ENCODE results near the gene P2RX5.

The P2RX5 gene

DNA sequence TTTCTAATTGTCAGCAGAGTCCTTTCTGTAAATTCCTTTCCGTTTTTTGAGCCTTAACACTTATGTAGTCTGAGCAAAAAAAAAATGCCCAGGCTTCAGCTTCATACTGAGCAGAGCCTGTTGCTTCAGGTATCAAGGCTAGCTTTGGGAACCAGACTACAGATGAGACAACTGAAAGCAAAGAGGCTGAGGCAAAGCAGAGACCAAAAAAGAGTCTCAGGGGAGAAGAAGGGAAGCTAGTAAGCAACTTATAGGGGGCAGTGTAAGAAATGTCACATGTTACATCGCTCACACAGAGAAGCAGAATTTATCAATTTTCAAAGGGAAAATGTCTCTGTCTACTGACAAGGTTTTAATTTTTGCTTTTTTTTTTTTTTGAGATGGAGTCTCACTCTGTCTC, 31.1 kb upstream of the P2RX5 start:
- TF ChIP-seq NFIC (IDR thresholded peaks at IDR 0.05): no peak
- TF ChIP-seq CEBPB (IDR thresholded peaks at IDR 0.05): no peak
- TF ChIP-seq FOXM1 (IDR thresholded peaks at IDR 0.05; ENCODE audit: borderline replicate concordance, low read depth): no peak
- TF ChIP-seq ZBTB7A (IDR thresholded peaks at IDR 0.05; ENCODE audit: low read depth): no peak
- TF ChIP-seq, protein P1, sequence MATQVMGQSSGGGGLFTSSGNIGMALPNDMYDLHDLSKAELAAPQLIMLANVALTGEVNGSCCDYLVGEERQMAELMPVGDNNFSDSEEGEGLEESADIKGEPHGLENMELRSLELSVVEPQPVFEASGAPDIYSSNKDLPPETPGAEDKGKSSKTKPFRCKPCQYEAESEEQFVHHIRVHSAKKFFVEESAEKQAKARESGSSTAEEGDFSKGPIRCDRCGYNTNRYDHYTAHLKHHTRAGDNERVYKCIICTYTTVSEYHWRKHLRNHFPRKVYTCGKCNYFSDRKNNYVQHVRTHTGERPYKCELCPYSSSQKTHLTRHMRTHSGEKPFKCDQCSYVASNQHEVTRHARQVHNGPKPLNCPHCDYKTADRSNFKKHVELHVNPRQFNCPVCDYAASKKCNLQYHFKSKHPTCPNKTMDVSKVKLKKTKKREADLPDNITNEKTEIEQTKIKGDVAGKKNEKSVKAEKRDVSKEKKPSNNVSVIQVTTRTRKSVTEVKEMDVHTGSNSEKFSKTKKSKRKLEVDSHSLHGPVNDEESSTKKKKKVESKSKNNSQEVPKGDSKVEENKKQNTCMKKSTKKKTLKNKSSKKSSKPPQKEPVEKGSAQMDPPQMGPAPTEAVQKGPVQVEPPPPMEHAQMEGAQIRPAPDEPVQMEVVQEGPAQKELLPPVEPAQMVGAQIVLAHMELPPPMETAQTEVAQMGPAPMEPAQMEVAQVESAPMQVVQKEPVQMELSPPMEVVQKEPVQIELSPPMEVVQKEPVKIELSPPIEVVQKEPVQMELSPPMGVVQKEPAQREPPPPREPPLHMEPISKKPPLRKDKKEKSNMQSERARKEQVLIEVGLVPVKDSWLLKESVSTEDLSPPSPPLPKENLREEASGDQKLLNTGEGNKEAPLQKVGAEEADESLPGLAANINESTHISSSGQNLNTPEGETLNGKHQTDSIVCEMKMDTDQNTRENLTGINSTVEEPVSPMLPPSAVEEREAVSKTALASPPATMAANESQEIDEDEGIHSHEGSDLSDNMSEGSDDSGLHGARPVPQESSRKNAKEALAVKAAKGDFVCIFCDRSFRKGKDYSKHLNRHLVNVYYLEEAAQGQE (IDR thresholded peaks at IDR 0.05; ENCODE audit: low read depth): no peak
- no peak for TF ChIP-seq YY1 (IDR thresholded peaks at IDR 0.05; ENCODE audit: low read depth)
- TF ChIP-seq RAD21 (IDR thresholded peaks at IDR 0.05; ENCODE audit: low read depth): no peak

DNA sequence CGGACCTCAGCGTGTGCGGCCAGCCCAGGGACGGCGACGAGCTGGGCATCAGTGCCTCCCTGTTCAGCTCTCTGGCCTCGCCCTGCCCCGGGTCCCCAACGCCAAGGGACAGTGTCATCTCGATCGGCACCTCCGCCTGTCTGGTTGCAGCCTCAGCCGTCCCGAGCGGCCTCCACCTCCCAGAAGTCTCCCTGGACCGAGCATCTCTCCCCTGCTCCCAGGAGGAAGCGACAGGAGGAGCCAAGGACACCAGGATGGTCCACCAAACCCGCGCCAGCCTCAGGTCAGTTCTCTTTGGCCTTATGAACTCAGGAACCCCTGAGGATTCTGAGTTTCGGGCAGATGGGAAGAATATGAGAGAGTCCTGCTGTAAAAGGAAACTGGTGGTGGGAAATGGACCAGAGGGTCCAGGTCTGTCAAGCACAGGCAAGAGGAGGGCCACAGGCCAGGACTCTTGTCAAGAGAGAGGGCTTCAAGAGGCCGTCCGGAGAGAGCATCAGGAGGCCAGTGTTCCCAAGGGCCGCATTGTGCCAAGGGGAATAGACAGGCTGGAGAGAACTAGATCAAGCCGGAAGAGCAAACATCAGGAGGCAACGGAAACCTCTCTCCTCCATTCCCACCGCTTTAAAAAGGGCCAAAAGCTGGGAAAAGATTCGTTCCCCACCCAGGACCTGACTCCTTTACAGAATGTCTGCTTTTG, 28.6 kb upstream of the P2RX5 start:
- TF ChIP-seq CREB1 (IDR thresholded peaks at IDR 0.05; ENCODE audit: low read depth) (no peak), TEAD4 (IDR thresholded peaks at IDR 0.05) (no peak), ZBTB7A (IDR thresholded peaks at IDR 0.05; ENCODE audit: low read depth) (no peak)

DNA sequence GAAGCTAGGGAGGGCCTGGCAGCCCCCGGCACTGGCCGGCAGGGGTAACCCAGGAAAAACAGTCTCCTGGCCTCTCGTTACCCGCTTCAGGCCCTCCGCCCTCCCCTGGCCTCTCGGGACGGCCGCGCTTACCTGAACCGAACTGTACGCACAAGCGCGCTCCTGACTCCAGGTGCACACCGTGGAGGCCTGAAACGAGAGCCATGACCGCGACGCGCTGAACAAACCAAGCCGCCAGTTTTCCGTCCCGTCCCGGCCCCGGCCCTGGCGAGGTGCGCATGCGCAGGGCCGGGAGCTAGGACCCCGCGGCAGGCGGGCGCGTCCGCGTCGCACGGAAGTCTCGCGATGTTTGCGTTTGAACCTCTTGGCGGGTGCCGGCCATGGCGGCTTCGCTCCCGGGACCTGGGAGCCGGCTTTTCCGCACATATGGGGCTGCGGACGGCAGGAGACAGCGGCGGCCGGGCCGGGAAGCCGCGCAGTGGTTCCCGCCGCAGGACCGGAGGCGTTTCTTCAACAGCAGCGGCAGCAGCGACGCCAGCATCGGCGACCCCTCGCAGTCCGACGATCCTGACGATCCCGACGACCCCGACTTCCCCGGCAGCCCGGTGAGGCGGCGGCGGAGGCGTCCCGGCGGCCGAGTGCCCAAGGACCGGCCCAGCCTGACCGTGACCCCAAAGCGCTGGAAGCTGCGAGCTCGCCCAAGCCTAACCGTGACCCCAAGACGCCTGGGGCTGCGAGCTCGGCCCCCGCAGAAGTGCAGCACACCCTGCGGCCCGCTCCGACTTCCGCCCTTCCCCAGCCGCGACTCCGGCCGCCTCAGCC, 27.8 kb upstream of the P2RX5 start, which contains the start of gene HASPIN:
Gene HASPIN (plus strand): TSS at position 348 of the 822 bp plus-strand sequence. CDS start 33 bp downstream, at position 381.
- TF ChIP-seq TEAD4 (IDR thresholded peaks at IDR 0.05) (no peak), YY1 (IDR thresholded peaks at IDR 0.05; ENCODE audit: low read depth) (peak; percentile 92), TCF12 (IDR thresholded peaks at IDR 0.05; ENCODE audit: low read depth) (no peak; the same call in 1 of the 2 replicates), RAD21 (IDR thresholded peaks at IDR 0.05; ENCODE audit: low read depth) (no peak), ZBTB7A (IDR thresholded peaks at IDR 0.05; ENCODE audit: low read depth) (0 out of 2 replicates have a peak, but pooled peaks have one; percentile 56), EP300 (IDR thresholded peaks at IDR 0.05; ENCODE audit: borderline replicate concordance) (peak; percentile 36; the same call in 1 of the 2 replicates), FOXM1 (IDR thresholded peaks at IDR 0.05; ENCODE audit: borderline replicate concordance, low read depth) (peak; percentile 83), NFIC (IDR thresholded peaks at IDR 0.05) (0 out of 2 replicates have a peak, but pooled peaks have one; percentile 27), CEBPB (IDR thresholded peaks at IDR 0.05) (no peak), TAF1 (IDR thresholded peaks at IDR 0.05; ENCODE audit: low read depth) (peak; percentile 96), CREB1 (IDR thresholded peaks at IDR 0.05; ENCODE audit: low read depth) (0 out of 2 replicates have a peak, but pooled peaks have one; percentile 32), EGR1 (IDR thresholded peaks at IDR 0.05) (no peak; the same call in 1 of the 2 replicates)
- TF ChIP-seq, protein P1 (IDR thresholded peaks at IDR 0.05; ENCODE audit: low read depth): no peak
- TF ChIP-seq, protein P2, sequence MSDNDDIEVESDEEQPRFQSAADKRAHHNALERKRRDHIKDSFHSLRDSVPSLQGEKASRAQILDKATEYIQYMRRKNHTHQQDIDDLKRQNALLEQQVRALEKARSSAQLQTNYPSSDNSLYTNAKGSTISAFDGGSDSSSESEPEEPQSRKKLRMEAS (IDR thresholded peaks at IDR 0.05): peak; percentile 74
- TF ChIP-seq, protein P3, sequence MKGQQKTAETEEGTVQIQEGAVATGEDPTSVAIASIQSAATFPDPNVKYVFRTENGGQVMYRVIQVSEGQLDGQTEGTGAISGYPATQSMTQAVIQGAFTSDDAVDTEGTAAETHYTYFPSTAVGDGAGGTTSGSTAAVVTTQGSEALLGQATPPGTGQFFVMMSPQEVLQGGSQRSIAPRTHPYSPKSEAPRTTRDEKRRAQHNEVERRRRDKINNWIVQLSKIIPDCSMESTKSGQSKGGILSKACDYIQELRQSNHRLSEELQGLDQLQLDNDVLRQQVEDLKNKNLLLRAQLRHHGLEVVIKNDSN (IDR thresholded peaks at IDR 0.05): no peak

DNA sequence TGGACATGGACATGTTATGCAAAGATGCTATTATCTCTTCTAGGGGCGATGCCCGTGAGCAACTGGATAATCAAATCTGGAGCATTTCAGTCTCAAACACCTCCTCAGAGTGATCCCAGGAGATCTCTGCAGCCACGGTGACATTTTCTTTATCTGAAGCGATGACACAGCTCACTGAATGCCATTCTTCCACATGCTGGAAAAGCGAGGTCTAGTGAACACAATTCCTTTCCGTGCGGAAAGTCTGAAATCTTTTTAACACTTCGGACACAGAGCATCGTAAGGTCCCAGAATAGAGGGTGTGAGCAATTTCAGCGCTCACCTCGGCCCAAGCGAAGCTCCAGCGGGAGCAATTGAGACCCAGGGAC, 27.2 kb upstream of the P2RX5 start:
- TF ChIP-seq, protein P3 (IDR thresholded peaks at IDR 0.05): no peak
- no peak for TF ChIP-seq RAD21 (IDR thresholded peaks at IDR 0.05; ENCODE audit: low read depth)
- no peak for TF ChIP-seq EGR1 (IDR thresholded peaks at IDR 0.05)
- TF ChIP-seq ZBTB7A (IDR thresholded peaks at IDR 0.05; ENCODE audit: low read depth): no peak
- TF ChIP-seq FOXM1 (IDR thresholded peaks at IDR 0.05; ENCODE audit: borderline replicate concordance, low read depth): no peak

DNA sequence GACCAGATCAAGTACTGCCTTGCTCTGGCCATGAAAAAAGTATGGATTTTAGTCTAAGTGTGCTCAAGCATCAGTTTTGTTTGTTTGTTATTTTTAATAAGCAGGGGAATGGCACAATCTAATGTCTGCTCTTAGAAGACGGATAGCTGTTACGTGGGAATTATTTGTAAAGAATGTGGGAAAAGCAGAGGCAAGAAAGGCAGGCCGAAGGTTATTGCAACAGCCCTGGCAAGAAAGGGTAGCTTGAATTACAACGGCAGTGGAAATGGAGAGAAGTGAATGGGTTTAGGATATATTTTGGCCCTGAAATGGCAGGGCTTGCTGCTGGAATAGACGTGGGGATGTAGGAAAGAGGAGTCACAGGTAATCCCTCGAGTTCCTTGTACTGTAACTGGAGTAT, 26.8 kb upstream of the P2RX5 start:
- TF ChIP-seq, protein P1 (IDR thresholded peaks at IDR 0.05; ENCODE audit: low read depth): no peak
- TF ChIP-seq CREB1 (IDR thresholded peaks at IDR 0.05; ENCODE audit: low read depth) (no peak), EP300 (IDR thresholded peaks at IDR 0.05; ENCODE audit: borderline replicate concordance) (no peak), TCF12 (IDR thresholded peaks at IDR 0.05; ENCODE audit: low read depth) (no peak), FOXM1 (IDR thresholded peaks at IDR 0.05; ENCODE audit: borderline replicate concordance, low read depth) (no peak), RAD21 (IDR thresholded peaks at IDR 0.05; ENCODE audit: low read depth) (no peak), NFIC (IDR thresholded peaks at IDR 0.05) (no peak), EGR1 (IDR thresholded peaks at IDR 0.05) (no peak)
- TF ChIP-seq, protein P2 (IDR thresholded peaks at IDR 0.05): no peak
- TF ChIP-seq, protein P3 (IDR thresholded peaks at IDR 0.05): no peak
